ENCODE results near the gene PDZD4.

Gene PDZD4

DNA sequence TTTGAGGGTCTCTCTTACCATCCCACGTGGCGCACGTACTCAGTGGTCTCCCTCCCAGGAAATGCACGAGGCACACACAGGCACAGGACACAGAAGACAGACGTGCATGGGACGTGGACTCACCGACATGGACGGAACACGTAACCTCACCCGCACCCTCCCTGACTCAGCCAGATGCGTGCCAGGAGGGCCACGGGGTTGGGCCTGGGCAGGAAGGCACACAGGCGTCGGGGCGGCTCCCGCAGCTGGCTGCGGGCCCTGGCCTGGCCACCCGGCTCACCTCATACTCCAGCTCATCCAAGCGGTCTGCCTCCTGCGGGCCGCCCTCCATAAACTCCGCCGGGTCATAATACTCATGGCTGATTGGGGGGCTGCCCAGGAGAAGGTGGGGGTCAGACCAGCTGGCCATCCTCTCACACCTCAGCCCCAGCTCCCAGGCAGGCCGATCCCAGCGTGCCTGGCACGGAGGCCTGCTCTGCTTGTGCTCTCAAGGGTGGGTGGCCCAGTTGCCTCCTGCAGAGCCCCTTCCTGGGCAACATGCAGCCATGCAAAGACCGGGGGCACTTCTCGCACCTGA is 23.3 kb downstream of the PDZD4 start:
- no peak for DNase-seq (ENCODE audit: low read depth in 2 of 2)

DNA sequence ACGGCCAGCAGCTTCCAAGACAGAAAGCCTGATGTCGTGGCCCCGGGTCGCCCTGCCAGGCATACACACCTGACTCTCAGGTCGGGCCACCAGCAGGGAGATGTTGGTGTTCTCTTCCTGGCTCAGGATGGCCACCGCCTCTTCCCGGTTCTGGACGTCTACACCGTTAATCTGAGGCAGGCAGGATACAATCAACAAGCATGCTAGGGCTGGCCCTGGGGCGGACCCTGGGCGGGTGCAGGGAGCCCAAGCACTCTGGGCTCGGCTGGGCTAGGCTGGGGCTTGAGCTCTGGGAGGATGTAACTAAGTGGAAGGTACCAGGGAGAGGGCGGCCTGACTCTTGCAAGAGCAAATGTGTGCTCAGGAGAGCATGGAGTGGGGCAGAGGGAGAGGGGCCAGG is 24.9 kb downstream of the PDZD4 start:
- DNase-seq (ENCODE audit: low read depth in 2 of 2) = no peak

DNA sequence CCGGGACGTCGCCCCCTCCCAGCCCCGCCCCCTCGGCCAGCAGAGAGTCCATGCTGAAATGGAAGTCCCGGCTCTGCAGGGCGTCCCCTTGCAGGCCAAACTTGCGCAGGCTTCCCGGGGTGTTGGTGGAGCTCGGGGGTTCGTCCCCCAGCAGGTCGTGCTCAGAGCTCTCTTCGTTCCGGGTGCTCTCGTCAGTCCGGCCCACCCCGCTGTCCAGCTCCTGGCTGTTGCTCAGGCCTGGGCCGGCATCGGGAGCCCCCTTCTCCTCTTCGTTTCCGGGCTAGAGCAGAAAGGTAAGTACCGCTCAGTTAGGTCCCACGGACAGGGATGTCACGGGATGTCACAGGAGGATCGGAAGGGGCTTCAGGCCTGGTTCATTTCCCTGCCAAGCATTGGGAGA is 25.7 kb downstream of the PDZD4 start:
- no peak for DNase-seq (ENCODE audit: low read depth in 2 of 2)

DNA sequence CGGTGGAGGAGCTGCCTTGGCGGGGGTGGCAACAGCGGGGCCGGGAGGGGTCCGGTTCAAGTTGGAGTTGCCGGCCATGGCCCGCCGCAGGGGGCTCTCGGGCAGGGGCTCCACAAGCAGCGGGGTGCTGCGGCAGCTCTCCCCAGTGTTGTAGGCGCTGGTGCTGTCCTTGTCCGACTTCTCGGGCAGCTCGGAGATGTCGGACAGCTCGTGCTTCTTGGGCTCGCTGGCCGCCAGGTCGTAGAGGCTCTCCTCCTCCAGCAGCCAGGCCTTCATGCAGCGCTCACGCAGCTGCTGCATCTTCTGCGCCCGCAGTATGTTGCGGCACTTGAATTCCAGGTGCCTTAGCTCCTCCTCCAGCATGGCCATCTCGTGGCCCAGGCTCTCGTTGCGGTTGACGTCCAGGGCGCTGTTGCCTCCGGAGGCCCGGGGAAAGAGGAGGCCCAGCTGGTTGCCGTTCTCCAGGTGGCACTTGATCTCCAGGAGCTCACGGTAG is 26.2 kb downstream of the PDZD4 start:
- no peak for DNase-seq (ENCODE audit: low read depth in 2 of 2)

DNA sequence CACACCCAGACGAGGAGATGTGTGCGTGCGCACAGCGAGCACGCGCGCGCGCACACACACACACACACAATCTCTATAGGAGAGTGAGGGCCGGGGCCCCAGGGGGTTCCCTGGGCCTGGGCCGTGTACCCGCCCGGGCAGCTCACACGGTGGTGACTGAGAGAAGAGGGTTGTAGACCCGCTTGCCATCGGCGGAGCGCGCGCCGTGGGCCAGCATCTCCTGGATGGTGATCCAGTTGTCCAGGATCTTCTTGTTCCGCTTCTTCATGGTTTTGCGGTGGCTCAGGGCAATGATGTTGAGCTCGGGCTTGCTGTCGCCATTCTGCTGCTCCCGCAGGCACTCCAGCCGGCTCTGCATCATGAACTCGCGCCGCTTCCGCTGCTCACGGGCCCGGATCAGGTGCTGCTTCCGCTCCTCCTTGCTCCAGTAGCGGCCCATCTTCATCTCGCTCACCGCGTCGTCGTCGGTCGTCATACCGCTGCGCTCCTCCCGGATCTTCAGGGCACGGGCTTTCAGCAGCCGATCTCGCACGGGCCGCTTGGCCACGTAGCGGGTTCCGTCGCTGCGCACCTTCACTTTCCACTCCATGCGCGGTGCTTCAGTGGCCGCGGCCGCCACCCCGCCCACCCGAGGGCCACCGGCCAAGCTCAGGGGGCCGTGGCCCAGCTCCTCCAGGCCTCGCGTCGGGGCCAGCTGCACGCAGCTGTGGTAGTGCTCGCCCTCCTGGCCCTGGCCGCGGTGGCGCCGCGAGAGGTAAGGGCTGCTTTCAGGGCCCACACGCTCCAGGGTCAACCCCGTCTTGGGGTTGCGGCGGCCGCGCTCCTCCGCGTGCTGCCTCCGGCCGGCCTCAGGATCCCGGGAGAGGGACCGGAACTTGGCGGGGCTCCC is 26.9 kb downstream of the PDZD4 start:
- no peak for DNase-seq (ENCODE audit: low read depth in 2 of 2)

DNA sequence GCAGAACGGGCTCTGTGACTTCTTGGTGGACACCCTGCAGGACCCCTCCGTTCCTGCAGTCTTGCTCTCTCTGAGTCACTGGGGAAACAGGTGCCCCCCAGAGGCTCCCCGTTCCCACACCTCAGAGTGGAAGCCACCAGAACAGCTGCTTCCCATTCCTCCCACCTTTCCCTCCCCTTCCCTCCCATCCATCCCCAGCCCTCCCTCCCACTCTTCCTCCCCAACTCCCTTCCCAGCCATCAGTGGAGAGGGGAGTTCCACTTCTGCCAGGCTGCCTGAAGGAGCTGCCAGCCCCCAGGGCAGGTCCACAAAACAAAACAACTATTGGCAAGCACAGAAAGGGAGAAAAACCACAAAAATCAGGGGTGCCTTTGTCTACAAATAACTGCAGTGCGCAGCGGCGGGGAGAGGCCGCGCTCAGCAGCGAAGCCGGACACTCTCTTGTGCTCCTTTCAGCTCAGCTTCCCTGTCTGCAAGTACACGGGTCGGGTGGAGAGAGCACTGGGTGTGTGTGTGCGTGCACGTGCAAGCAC is 27.8 kb downstream of the PDZD4 start:
- no peak for DNase-seq (ENCODE audit: low read depth in 2 of 2)

DNA sequence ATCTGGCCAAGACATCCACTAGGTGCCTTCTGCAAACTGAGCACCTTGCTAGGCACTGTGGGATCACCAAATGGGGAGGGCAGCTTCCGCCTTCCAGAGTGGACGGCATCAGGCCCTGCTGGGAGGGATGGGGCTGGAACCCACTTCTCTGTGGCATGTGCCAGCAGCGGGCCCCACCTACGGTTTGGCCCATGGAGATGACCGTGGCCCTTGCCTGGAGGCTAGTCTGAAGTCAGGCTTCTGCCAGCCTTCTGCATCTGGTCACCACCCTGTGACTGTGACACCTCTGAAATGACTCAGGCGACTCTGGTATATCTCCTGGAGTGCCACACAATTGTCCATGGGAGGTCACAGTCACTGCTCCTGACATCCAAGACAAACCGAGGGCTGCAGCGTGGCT is 28.7 kb downstream of the PDZD4 start:
- no peak for DNase-seq (ENCODE audit: low read depth in 2 of 2)

DNA sequence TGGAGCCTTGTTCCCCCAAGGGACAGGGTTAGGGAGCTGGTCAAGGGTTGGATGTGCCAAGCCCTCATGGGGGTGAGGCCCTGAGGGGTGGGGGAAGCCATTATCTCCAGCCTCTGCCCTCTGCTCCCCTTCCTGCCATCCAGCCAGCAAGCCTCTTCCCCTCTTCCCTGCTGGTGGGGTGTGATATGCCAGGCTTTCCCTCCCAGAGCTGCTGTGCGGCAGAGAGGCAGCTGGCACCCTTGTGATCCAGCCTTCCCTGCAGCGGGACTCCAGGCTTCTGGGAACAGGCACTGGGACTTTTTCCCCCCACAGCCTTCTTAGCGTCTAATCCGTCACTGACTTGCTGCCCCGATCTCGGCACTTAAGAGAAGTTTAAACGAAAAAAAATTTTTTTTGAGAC is 29.6 kb downstream of the PDZD4 start:
- no peak for DNase-seq (ENCODE audit: low read depth in 2 of 2)

DNA sequence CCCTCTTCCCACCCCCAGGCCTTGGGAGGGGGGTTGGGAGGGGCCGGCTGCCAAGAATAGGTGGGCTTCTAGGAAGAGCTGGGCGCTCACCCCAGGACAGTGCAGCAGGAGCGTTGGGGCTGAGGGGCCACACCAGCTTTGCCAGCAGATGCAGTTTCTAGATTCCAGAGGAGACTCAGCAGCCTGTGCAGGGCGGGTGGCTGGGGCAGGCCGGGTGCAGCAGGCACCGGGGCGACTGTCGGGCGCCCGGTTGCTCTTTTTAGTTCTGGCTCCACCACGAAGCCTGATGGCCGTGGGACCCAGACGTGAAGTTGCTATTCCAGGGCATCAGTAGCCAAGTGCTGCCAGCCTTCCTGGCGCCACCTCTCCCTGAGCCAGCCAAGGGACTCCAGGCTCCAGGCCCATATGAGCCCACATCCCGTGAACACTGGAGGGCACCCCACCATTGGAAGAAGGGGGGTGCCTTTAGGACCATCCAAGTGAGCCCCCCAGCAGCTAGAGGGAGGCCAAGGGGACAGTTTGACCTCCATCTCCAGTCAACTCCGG is 30.1 kb downstream of the PDZD4 start:
- no peak for DNase-seq (ENCODE audit: low read depth in 2 of 2)

DNA sequence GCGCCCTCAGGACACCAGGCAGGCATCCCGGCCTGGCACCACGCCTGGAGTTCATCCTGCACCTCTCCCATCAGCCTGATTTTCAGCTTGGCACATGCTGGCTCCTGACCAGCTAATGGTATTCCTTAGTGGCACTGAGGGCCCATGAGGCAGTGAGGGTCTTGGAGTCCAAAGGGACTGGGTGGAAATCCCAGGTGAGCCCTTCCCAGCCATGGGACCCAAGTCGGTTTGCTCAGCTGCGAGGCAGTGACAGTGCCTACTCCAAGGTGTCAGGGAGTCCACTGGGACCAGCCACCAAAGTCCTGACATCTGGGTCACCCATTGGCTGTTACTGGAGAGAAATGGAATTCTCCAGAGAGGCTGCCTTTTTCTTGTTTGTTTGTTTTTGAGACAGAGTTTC is 31.0 kb downstream of the PDZD4 start:
- no peak for DNase-seq (ENCODE audit: low read depth in 2 of 2)

DNA sequence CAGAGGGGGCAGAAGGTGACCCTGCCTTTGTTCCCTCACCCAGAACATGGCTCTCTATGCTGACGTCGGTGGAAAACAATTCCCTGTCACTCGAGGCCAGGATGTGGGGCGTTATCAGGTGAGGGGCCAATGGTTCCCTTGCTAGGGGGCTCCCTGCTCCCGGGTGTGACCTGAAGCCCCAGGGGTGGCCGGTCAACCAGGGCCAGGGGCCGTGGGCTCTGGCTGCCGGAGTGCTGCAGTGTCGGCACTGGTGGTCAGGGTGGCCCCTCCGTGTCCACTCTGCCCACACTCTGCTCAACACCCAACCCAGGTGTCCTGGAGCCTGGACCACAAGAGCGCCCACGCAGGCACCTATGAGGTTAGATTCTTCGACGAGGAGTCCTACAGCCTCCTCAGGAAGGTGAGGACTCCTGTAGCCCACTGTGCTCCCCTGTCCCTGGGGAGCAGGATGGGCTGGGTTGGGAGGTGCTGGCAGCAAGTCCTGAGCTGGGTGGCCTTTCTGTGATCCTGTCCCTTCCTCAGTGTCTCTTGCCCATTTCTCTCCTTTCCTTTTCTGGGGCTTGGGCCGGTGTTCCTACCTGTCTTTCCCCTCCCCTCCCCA is 32.8 kb downstream of the PDZD4 start:
- DNase-seq (ENCODE audit: low read depth in 2 of 2) = no peak

DNA sequence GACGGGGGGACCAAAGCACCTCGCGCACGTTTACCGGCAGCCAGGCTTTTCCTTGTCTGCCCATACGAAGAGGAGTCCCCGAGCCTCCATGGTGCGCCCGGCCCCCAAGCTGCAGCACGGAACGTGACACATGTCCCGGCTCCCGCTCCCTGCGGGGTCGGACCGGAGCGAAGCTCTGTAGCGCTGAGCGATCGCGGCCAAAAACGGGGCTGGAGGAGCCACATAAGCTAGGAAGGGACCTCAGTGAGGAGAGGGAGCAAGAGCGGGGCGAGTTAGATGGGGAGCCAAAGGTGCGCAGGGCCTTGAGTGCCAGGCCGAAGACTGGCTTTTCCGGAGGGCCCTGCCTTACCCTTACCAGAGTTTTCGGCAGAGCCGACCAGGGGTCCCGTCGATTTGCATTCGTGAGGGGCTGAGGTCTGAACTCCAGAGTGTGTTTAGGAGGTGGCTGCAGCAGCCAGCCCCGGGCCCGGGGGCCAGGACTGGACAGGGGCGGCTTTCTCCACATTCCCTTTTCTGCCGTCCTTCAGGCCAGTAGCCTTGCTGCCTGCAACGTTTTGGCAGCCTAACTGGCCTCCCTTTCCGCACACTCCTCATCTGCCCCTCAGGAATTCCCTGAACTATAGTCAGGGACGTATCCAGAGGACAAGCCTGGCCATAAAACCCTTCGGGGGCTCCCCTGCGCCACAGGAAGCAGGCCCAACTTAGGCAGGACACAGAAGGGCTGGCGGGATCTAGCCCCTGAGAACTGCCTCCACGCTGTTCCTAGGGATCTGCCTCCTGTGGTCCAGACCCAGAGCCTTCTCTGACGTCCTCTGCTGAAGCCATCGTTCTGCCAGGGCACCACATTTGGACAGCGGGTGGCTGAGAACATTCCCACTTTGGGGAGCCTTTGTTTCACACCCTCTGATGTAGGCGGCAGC is 35.2 kb downstream of the PDZD4 start:
- DNase-seq (ENCODE audit: low read depth in 2 of 2) = no peak

DNA sequence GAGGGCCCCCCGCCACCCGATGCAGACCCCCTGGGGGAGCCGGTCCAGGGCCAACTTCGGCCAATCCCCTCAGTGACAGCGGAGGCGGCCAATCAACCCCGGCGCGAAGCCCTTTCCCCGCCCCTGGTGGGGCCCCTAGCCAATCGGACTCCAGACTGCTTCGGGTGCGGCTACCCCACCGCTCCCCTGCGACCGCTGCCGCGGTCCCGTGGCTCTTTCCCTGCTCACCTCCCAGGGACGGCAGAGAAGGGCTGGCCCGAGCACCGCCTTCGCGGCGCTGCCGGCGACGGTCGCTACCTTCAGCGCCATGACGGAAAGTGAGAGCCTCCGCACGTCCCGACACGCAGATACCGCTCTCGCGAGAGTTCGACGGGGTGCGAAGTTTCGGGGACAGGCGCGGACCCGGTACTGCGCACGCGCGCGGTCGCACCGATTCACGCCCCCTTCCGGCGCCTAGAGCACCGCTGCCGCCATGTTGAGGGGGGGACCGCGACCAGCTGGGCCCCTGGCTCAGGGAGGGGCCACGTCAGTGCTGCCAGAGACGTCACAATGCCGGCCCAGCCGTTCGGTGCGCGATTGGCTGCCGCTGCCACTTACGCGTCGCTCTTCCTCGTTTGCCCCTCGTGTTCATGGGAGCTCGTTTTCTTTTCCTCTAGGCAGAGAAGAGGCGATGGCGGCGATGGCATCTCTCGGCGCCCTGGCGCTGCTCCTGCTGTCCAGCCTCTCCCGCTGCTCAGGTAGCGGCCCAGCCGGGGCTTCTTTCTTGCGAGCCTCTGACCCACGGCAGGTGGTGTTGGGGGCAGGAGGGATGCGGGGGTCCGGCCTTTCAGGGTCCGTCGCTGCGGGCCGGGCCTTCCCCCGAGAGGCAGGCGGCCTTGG is 36.1 kb downstream of the PDZD4 start, which contains the start of the genes IDH3G and SSR4:
TSS of gene IDH3G (minus strand) at position 358 of the 879 bp plus-strand sequence. CDS start at position 309, 49 bp downstream.
TSS of gene SSR4 (plus strand) at position 651 of the 879 bp plus-strand sequence. CDS start at position 671, 20 bp downstream.
- peak; percentile 82 to 86 for DNase-seq (ENCODE audit: low read depth in 2 of 2)

DNA sequence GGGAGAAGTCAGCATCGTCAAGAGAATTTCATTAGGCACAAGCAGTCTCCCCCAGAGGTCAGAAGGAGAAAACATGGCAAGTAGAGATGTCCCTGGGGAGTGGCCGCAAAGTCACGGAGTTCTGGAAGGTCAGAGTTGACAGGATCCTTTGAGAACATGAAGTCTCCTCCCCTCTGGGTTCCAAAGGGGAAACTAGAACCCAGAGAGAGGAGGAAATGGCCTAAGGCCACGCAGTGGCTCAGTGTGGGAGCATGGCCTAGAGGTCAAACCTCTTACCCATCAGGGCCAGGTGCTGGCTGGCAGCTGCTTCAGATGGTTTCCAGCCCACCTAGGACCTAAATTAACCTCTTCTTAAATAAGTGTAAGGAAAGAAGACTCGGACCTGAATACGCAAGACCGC is 37.1 kb downstream of the PDZD4 start:
- no peak for DNase-seq (ENCODE audit: low read depth in 2 of 2)

DNA sequence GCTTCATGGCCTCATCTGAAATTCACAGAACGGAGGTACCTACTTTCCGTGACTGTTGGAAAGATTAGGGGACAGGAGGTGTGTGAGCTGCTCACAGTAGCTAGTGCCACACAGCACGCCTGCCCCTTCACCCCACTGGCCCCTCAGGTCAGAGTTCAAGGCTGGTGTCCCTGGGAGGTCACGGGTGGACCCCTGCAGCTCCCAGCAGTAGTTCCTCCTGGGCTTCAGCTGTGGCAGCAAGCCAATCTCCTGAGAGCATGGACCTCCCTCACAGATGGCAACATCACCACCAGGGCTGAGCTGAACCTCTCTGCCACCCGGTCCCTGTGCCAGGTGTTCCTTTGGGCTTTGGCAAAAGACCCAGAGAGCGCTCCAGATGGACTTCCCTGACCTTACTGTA is 38.0 kb downstream of the PDZD4 start:
- DNase-seq (ENCODE audit: low read depth in 2 of 2) = no peak

DNA sequence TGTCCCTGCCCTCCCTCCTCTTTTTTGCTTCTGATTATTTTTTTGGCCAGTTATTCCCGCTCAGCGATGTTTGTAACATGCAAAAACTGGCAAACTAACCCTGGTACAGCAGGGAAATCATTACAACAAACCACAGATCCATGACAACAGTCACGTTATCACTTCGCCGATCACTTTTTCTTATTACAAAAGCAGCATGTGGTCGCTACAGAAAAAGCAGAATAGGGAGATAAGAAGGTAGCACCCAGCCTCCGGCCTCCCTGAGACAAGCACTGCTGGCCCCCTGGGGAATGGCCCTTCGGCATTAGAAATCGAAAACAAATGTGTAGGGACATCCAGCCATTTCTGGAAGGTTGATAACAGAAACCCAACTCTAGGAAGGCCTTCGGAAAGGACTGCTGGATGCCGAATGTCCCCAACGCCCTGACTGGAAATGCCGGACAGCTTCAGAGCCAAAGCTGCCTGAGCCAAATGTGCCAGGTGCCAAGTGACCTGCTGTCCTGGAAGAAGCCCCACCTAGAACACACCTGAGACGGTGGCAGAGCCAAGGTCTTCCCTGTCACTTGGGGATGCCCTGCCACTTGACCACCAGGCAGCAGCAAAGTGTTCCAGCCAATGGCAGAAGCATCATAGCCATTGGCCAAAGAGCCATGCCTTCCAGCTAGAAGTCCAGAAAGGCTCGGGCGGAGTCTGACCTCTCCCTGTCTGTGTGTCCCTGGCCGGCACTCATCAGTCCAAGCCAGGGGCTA is 39.1 kb downstream of the PDZD4 start:
- no peak for DNase-seq (ENCODE audit: low read depth in 2 of 2)

DNA sequence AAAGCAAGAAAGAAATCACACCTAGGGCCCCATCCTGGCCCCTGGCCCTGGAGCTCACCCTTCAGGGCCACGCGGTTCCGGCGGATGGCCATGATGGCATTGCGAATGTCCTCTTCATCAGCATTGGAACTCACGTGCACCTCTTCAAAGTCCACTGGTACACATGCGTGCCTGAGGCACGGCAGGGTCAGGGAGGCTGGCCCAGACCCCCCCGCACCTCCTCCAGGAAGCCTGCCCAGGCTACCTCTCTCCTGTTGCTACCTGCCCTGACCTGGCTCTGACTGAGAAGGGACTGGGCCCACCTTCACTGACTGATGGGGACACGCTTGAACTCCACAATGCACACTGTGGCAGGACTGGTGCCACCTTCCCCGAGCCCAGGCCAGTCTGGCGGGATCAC is 40.7 kb downstream of the PDZD4 start:
- DNase-seq (ENCODE audit: low read depth in 2 of 2) = no peak

DNA sequence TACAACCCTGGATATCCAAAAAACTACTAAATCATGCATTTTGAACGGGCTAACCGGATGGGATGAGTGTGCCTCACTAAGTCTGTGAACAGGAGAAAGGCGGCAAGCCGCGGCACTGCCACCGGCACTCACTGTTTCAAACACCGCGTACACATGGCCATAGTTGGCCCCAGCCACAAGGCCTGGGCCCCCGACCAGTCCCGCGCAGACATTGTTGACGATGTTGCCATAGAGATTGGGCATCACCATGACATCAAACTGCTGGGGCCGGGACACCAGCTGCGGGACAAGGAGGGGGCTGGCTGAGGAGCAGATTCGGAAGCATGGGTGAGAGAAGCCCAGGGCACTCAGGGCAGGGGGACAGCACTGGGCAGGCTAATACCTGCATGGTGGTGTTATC is 43.7 kb downstream of the PDZD4 start:
- no peak for DNase-seq (ENCODE audit: low read depth in 2 of 2)

DNA sequence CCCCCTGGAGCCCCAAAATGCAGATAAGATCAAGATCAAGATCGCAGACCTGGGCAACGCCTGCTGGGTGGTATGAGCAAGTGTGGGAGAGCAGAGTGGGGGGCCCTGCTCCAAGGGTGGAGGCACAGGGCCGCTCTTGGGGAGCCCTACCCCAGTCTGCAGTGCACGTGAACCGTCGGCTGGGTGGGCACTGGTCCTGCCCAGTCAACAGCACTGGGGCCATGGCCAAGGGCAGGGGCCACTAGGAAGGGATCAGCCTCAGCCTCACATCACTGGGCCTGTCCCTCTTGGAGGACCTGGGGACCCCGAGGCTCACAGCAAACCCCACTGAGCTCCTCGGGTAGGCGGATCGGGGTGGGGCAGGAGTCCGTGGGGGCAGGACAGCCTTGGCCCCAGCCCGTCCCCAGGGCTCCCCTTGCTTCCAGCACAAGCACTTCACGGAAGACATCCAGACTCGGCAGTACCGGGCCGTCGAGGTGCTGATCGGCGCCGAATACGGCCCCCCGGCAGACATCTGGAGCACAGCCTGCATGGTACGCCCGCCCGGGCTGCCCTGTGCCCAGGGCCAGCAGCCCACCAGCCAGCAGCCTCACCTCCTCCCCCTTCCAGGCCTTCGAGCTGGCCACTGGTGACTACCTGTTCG is 45.9 kb downstream of the PDZD4 start:
- DNase-seq (ENCODE audit: low read depth in 2 of 2) = no peak

Measured in stimulated activated CD4-positive, alpha-beta T cell treated with anti-CD3 and anti-CD28 coated beads, Interleukin-12 subunit alpha, Interleukin-12 subunit beta, amount 100 ng/mL, for 24 hours (primary cell).